HG03460 (cell line): Measurements from ENCODE around the gene LMX1A.

Experiments used
- ATAC-seq: cut with Tn5 transposase; IDR thresholded peaks from one replicate; pipeline ENCODE4 v1.9.1; 2021; ENCODE audit not compliant: unreplicated experiment

Gene LMX1A

GRCh38 chr1:165325460-165326203 lies 30.9 kb downstream of the LMX1A start:
- no peak for ATAC-seq

- no peak for ATAC-seq
Measured at GRCh38 chr1:165324050-165324449, 32.5 kb downstream of the LMX1A start.

GRCh38 chr1:165317612-165318011 lies 38.9 kb downstream of the LMX1A start:
- ATAC-seq = no peak

- no peak for ATAC-seq
Measured at GRCh38 chr1:165316153-165316772, 40.3 kb downstream of the LMX1A start.

- no peak for ATAC-seq
Measured at GRCh38 chr1:165315481-165315880, 41.0 kb downstream of the LMX1A start.

- no peak for ATAC-seq
Measured at GRCh38 chr1:165313903-165314302, 42.6 kb downstream of the LMX1A start.

GRCh38 chr1:165312591-165312990 lies 43.9 kb downstream of the LMX1A start:
- no peak for ATAC-seq

GRCh38 chr1:165306543-165307434 lies 49.7 kb downstream of the LMX1A start:
- ATAC-seq = no peak

- no peak for ATAC-seq
Measured at GRCh38 chr1:165303386-165303785, 53.1 kb downstream of the LMX1A start.

- ATAC-seq = no peak
Measured at GRCh38 chr1:165300400-165300903, 56.1 kb downstream of the LMX1A start.

- no peak for ATAC-seq
Measured at GRCh38 chr1:165298203-165298820, 58.2 kb downstream of the LMX1A start.

GRCh38 chr1:165296205-165296604 lies 60.3 kb downstream of the LMX1A start:
- no peak for ATAC-seq

- no peak for ATAC-seq
Measured at GRCh38 chr1:165290148-165290547, 66.4 kb downstream of the LMX1A start.

GRCh38 chr1:165289556-165289955 lies 67.0 kb downstream of the LMX1A start:
- ATAC-seq = no peak

- ATAC-seq = no peak
Measured at GRCh38 chr1:165288350-165289120, 68.0 kb downstream of the LMX1A start.

- no peak for ATAC-seq
Measured at GRCh38 chr1:165287781-165288180, 68.7 kb downstream of the LMX1A start.

- ATAC-seq = no peak
Measured at GRCh38 chr1:165287329-165287728, 69.2 kb downstream of the LMX1A start.

- no peak for ATAC-seq
Measured at GRCh38 chr1:165284454-165284853, 72.1 kb downstream of the LMX1A start.

GRCh38 chr1:165281207-165281901 lies 75.2 kb downstream of the LMX1A start:
- no peak for ATAC-seq

GRCh38 chr1:165279882-165280281 lies 76.6 kb downstream of the LMX1A start:
- no peak for ATAC-seq
